ENCODE results near the gene MYH10.

The MYH10 gene

DNA sequence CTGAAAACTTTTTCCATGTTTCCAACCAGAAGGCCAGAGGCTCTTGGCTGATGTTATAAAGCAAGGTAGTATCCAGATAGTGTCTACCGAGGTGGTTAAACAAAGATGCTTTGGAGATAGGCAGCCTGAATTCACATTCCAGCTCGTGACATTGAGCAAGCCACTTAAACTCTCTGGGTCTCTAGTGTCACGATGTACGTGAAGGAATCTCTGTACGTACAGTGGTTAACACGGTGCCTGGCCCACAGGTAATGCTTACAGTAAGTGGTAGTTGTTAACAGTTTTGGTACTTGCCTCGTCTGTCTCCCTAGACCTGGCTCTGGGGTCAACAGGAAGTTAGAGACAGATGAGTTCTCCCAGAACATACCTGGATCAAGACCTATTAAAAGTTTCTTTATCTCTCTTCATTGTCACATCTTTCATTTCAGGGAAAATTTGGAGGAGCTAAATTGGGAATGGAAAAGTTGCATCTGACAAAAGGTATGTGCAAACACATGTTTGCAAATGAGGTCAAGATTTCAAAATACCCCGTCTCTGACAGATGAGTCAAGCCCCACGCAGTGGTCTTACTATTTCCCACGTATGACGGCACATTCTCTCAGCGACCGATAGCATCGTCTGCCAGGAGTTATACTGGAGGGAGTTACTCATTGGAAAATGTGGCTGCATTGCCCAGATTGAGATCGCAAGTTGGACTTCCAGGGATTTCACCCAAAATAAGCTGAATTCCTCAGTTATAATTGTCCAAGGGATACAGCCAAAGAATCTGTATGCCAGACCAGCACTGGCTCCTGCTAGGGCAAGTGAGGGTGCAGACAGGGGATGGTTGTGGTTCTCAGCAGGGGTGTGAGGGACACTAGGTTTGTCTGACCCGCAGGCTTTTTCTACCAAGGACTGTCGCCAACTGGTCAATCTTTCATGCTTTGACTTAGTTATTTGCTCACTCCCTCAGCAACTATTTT, 18.9 kb upstream of the MYH10 start:
- no peak overlapping the region for H3K4me3 ChIP-seq (ENCODE audit: low read depth, low read length)

DNA sequence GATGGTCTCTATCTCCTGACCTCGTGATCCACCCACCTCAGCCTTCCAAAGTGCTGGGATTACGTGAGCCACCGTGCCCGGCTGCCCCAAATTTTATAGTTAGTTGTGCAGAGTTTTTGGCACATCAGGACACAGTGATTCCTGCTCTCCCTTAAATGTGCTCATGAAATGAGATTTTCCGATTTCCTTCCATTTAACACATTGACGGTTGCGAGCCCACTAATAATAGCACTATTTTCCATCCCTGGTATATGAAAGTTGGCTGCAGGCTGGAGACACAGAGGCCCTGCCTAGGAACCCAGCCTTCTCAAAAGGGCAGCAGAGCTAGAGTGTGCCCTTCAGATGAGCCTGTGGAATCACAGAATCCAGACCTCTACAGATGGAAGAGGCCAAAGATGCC, 17.4 kb upstream of the MYH10 start:
- no peak overlapping the region for H3K4me3 ChIP-seq (ENCODE audit: low read depth, low read length)

DNA sequence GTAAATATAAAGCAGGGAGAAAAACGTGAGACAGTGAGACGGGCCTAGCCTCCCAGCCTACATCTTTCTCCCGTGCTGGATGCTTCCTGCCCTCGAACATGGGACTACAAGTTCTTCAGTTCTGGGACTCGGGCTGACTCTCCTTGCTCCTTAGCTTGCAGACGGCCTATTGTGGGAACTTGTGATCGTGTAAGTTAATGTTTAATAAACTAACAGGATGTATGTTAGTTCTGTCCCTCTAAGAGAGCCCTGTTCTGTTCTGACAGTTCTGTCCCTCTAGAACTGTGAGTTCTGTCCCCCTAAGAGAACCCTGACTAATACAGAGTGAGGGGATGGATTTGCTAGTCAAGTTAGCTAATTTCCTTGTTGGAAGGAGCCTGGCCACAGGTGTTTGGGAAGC, 16.7 kb upstream of the MYH10 start:
- no peak overlapping the region for H3K4me3 ChIP-seq (ENCODE audit: low read depth, low read length)

DNA sequence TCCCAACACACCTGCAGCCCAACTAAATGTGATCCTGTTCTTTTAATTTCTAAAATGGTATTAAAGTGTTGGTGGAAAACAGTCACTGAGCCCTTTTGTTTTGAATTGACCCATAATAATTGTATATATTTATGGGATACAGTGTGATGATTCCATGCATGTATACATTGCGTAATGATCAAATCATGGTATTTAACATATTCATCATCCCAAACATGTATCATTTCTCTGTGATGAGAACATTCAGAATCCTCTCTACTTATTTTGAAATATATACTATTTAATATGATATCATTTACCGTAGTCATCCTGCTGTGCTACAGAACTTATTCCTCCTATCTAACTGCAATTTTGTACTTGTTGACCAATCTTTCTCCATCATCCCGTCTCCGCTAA, 14.0 kb upstream of the MYH10 start:
- no peak overlapping the region for H3K4me3 ChIP-seq (ENCODE audit: low read depth, low read length)

DNA sequence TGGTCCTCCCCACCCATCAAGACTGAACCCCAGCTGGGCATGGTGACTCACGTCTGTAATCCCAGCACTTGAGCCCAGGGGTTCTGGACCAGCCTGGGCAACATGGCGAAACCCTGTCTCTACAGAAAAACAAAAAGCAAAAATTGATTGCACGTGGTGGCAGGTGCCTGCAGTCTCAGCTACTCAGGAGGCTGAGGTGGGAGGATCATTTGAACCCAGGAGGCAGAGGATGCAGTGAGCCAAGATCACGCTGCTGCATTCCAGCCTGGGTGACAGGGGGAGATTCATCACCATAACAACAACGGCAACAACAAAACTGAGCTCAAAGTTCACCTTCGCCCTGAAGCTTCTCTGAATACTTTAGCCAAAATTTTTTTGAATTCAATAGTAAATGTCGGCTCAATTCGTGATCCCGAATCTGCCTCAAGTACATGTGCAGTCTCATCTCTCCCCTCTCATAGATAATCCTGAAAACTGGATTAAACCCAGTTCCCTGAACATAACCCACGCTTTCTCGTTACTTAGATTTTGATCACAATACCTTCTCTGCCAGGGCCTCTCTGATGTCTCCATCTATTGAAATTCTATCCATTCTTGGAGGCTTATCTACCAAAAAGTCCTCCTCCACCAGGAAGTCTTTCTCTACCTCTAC, 13.5 kb upstream of the MYH10 start:
- H3K4me3 ChIP-seq (ENCODE audit: low read depth, low read length) = no peak overlapping the region

DNA sequence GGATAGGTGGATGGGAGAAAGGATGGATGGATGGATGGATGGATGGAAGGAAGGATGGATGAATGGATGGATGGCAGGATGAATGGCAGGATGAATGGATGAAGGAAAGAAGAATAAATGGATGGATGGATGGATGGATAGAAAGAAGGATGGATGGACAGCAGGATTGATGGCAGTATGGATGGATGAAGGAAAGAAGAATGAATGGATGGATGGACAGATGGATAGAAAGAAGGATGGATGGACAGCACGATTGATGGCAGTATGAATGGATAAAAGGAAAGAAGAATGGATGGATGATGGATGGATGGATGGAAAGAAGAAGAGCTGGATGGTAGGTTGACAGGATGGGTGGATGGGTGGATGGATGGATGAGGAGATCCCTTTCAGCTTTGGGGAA, 9.2 kb upstream of the MYH10 start:
- no peak overlapping the region for H3K4me3 ChIP-seq (ENCODE audit: low read depth, low read length)

DNA sequence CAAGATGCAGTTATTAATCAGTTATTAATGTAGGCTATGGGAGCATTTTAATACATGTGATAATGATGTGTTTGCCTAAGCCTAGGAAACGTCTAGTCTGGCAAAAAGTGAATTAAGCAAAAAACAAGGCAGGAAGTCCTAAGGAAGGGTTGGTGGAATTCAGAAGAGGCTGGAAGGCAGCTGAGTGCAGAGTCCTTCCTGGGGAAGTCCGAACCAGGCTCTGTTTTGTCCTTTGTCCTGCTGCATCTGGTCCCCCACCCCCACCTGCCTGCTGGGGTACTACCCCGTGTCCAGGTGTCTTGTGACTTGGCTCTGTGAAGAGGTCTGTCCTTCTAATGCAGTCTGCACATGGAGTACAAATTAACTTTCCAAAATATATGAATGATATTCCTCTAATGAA, 1.5 kb upstream of the MYH10 start:
- H3K4me3 ChIP-seq (ENCODE audit: low read depth, low read length) = no peak overlapping the region

DNA sequence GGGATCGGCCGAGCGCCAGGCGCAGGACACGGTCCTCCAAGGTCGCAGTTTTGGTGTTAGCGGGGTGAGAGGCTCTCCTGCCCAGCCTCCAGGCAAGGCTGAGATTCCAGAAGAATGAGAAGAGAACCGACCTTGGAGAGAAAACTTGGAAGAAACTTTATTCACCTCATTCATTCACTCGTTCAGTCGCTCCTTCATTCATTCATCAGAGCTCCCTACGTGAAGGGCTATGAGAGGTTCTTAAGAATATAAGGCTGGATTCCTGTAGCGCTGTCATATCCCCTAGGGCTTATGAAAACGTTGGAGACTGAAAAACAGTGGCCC, 991 bp upstream of the MYH10 start:
- H3K4me3 ChIP-seq (ENCODE audit: low read depth, low read length) = peak overlapping the region; percentile 71

DNA sequence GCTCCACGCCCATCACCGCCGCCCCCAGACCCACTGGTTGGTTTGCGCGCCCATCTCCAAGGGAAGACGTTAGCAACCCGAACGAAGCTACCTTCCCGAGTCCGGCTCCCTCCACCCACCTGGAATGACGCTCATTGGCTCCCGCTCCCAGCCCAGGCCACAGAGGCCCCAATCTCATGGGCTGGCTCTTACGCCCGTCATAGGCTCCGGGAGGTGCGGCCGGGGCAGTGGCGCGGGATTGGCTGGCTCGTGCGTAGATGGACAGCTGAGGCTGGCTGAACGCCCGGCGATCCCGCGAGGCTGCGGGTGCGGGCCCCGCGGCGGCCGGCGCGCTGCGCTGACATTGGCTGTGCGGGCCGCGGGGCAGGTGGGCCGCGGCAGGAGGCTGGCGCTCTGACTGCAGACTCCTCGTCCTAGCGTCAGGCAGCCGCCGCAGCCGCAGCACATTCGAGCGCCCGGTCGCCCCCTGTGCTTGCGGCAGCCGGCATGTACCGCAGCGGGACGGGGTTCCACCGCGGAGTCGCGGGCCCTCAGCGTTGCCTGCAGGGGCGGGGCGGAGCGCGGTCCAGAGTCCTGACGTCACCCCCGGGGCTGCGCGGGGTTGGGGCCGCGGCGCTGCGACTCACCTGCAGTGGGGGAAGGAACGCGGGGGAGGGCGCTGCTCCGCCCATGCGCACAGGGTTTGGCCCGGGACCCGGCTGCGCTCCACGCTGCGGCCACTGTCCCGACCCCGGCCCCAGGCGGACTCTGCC, 453 bp upstream of the MYH10 start:
- peak overlapping the region; percentile 71 for H3K4me3 ChIP-seq (ENCODE audit: low read depth, low read length)

DNA sequence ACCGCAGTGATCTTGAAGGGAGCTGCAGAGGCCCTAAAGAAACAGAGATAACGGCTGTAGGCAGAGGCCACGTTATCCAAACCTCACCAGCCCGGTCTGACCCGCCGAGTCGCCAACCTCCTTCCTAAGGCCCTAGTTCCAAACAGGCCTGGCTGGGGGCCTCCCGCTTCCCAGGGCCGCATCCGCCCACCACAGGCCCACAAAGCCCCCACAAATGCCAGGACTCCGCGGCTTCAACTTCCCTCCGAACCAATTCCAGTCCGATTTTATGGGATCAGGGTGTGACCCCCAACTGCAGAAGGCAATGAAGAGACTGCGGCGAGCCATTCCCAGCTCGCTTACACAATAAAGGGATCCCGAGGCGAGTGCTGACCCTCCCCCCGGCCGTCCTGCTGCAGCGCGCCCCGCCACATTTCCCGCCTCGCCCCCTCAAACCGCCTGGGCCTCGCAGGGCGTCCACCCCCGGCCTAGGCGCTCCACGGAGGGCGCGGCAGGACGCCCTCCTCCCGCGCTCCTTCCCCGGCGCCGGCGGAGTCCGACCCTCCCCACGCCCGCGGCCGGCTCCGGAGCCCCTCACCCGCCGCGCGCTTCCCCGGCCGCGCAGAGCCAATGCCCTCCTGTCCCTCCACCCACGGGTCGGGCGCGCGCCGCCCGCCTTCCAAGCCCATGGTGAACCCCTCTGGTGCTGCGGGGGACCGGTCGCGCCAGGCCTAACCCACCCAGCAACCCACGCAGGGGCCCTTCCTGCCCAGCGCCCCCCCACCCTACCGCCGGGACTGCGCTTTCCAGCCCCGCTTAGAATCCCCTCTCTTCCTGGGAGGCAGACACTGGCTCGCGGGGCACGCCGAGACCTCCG, 926 bp downstream of the MYH10 start:
- H3K4me3 ChIP-seq (ENCODE audit: low read depth, low read length) = peak overlapping the region; percentile 88

DNA sequence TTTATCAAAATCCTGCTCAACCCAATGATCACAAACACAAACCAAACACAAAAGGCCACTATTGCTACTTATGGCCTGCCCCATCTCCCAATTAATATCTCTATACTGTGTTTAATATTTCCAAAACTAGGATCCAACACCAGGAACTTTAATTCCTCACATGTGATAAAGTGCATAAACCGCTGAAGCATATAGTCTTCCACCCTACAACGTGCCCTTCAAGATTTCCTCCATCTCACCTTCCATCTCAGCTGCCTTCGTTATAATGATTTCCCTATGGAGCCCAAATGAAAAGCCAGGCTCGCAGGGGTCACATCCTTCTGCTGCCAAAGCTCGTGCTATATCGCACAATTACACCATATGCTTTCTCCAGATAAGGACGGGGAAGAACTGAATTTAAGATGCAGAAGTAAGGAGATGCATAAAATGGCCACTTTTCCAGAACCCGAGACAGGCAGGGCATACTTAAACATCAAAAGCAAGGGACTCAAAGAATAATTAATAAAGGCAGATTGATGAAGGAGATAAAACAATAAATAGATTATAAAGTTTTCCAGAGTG, 1.8 kb downstream of the MYH10 start:
- H3K4me3 ChIP-seq (ENCODE audit: low read depth, low read length) = peak overlapping the region; percentile 88

DNA sequence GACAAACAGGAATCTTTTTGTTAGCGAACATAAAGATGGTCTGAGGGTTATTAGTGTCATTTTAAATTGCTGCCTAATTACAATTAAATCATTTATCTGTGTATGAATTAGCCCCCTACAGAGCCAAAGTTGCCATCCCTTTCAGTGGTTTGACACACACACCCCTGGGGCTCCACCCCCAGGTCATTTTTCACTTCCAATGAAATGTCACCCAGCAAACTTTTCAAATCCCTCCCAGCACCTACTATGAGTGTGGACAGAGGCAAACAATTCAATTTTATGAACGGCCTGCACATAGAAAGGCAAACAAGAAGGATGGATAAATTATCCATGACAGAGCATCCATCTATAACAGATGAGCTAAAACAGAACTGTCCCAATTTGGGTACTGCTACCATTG, 2.4 kb downstream of the MYH10 start:
- no peak overlapping the region for H3K4me3 ChIP-seq (ENCODE audit: low read depth, low read length)

DNA sequence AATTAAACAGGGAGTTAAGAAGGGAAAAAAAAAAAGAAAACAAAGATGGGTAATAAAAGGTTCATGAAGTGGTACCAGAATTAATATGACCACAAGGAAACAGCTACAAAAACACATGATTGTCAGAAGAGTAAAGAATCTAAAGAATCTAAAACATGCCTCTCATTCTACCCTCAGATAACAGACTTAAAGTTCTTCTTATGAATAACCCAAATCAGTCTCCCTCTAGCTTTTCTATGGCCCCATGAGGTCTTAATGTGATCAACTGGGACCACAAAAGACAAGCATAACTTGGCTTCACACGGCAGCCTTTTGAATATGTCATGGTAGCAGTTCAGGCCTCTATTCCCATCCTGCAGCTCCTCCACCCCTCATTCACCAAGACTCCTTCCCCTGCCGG, 6.9 kb downstream of the MYH10 start:
- H3K4me3 ChIP-seq (ENCODE audit: low read depth, low read length) = no peak overlapping the region

DNA sequence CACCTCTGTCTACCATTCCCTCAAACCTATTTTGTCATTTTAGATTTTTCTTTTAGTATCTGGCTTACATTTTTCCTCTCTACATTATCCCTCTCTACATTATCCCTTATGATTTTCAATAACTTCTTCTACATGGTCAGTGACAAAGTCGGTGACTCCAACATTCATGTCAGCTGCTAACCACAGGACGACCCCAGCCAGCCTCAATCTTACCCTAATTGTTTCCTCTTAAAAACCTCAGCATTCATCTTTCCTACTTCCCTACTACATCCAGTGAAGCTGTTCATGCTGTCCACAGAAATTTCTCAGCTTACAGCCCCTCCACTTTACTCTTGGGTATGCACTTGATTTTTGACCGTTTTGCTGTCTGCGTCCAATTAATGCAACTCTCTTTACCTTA, 8.3 kb downstream of the MYH10 start:
- H3K4me3 ChIP-seq (ENCODE audit: low read depth, low read length) = no peak overlapping the region

DNA sequence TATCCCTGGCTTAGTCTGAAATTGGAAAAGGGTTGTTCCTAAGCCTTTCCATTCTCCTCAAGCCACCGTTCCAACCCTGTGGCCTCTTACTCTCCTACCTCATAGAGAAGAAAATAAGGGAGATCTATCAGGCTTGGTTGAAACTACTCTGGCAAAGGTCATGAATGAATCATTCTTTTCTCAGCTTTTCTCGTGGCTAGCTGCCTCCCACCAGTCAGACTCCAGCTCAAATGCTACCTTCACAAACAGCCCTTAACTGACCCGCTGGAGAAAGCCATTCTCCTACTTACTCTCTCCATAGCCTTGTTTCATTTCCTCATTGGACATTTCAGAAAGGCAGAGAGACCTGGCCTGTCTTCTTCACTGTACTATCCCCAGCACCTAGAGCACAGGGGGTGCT, 8.9 kb downstream of the MYH10 start:
- H3K4me3 ChIP-seq (ENCODE audit: low read depth, low read length) = no peak overlapping the region

DNA sequence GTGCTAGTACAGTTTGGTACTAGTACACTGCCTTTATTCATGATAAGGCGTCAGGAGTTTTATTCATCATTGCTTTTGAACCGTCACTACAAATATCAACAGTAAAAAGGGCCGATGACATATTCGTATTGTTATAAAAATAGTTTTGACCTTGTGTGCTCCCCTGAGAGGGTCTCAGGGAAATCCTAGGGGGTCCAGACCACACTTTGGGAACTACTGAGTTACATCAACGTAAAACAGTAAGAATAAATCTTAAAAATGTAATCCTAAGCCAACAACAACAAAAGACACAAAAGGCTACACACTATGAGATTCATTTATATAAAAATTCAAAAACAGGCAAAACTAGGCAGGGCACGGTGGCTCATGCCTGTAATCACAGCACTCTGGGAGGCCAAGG, 11.2 kb downstream of the MYH10 start:
- H3K4me3 ChIP-seq (ENCODE audit: low read depth, low read length) = no peak overlapping the region

DNA sequence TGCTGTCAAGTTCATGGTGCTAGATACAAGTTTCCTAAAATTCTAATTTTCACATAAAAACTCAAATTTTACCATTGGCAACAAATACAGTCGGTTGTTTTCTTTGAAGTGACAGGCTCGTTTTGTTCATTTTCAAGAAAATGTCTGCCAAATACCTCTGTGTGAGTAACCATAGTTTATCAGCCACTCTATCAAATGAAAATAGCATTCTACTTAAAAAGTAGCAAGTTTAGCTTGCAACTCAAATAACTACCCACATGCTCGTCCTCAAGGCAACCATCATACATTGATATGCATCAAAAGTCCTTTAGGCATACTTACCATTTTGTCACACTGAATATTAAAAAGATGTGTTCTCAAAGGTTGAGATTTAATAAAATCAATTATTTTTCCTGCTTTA, 11.7 kb downstream of the MYH10 start:
- no peak overlapping the region for H3K4me3 ChIP-seq (ENCODE audit: low read depth, low read length)

DNA sequence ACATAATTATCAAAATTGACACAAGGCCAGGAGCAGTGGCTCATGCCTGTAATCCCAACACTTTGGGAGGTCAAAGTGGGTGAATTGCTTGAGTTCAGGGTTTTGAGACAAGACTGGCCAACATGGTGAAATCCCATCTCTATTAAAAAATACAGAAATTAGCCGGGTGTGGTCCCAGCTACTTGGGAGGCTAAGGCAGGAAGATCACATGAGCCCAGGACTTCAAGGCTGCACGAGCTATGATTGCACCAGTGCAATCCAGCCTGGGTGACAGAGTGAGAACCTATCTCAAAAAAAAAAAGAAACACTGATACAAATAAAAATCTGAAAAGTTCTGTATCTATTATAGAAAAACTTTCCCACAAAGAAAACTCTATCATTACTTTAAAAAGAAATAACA, 15.5 kb downstream of the MYH10 start:
- no peak overlapping the region for H3K4me3 ChIP-seq (ENCODE audit: low read depth, low read length)

DNA sequence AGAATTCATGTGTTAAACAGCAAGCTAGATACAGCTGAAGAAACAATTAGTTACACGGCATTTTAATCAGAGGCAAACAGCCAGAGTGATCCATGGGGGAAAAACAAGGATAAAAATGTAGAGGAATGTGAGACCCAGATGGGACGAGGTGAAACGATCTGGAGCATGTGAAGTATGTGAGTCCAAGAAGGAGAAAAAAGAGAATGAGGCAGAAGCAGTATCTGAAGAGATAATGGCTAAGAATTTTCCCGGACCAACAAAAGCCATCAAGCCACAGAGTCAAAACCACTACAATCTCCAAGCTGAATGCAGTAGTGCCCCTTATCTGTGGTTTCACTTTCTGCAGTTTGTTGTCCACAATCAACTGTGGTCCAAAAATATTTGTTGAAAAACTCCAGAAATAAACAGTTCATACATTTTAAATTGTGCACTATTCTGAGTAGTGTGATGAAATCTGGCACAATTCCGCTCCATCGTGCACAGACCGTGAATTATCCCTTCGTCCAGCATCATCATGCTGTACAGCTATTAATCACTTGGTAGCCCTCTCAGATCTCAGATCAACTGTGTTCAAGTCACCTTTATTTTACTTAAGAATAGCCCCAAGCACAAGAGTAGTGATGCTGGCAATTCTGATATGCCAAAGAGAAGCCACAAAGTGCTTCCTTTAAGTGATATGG, 18.8 kb downstream of the MYH10 start:
- no peak overlapping the region for H3K4me3 ChIP-seq (ENCODE audit: low read depth, low read length)

DNA sequence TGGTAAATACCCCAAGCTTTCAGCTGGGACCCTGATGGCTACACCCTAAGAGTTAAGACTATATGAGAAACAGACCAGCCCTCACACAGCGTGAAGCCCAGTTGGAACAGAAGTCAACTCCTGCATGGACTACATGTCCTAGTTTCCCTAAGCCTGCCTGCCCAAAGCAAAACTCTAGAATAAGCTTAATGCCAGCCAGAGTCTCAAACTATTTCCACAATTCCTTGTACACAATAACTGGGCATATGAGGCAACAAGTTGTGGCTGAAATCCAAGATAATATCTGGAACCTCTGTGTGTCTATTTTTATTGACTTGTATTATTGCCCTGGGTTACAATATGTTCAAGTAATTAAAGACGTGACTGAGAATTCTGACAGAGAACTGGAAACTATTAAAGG, 19.4 kb downstream of the MYH10 start:
- no peak overlapping the region for H3K4me3 ChIP-seq (ENCODE audit: low read depth, low read length)
